ENCODE data around the gene DPEP2. TPM values are rescaled to one million over a fixed set of nuclear protein-coding genes. Genes with fewer than 3 reads are reported as not detected.

Gene DPEP2
- total and polyA plus RNA-seq, 2 of the 4 experiments (the other 2 are of a cell fraction) = not detected

DNA sequence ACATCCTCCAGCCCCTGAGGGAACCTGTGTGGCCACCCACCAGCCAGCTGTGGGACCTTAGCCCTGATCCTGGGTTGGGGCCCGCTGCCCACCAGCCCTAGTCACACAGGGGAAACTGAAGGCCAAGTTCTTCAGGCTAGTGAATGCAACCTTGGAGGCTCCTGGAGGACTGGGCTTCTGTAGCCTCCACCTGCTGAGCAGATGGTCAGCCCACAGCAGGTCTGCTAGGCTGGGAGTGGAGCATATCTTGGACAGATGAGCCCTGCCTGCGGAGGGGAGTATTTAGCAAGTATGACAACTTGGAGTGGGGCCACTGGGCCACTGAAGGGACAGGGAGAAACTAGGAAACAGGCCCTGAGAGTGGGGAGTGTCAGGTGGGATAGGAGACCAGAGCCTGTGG lies 23.1 kb downstream of the DPEP2 start:
- no TSS peak for BruUV-seq (replicated peaks)
- no peaks in the 10 kb centered on the region for H3K9me3 ChIP-seq (ENCODE audit: control insufficient read depth, insufficient read depth, low read length)
- TF ChIP-seq FOS (IDR thresholded peaks at IDR 0.05; ENCODE audit: low read depth, low read length) (no peak), BHLHE40 (IDR thresholded peaks at IDR 0.05; ENCODE audit: low read depth, low read length) (no peak), CEBPB (IDR thresholded peaks at IDR 0.05; ENCODE audit: low read depth, low read length) (no peak)
- H3K4ac ChIP-seq (ENCODE audit: low read depth, low read length) = no peak overlapping the region
- H4K91ac ChIP-seq (ENCODE audit: insufficient read depth, low read depth, low read length) = no peak overlapping the region
- CTCF ChIA-PET = no interaction called here
- H3K18ac ChIP-seq (ENCODE audit: low read depth, low read length) = no peak overlapping the region
- no peak overlapping the region for H2BK20ac ChIP-seq (ENCODE audit: low read depth, low read length)
- POLR2A ChIA-PET (ENCODE audit: unreplicated experiment) = no interaction called here
- ATAC-seq (ENCODE audit: low read depth) (no peak), DNase-seq (no peak)
- 83% methylated on average over 2 of the region's 2 CpGs; no CpG with 5 or more reads in 1 of the 2 experiments for WGBS, 2 experiments (ENCODE audit: extremely low coverage in 2 of 2, insufficient read length in 1 of 2)
- peaks cover 29% of the 10 kb centered on the region for H3K27me3 ChIP-seq (ENCODE audit: control insufficient read depth, insufficient read depth, low read length)
- H4K8ac ChIP-seq (ENCODE audit: low read depth in 2 of 2, low read length in 2 of 2) = no peak overlapping the region
- dilution Hi-C loops (cut with HindIII; ENCODE audit: low sequenced_read_pairs, unreplicated experiment) = no loop called here
- no peak overlapping the region for H2BK15ac ChIP-seq (ENCODE audit: low read depth, low read length)
- H3K4me2 ChIP-seq (ENCODE audit: low read depth, low read length) = no peak overlapping the region
- H2BK120ac ChIP-seq (ENCODE audit: low read depth, low read length) = no peak overlapping the region
- H4K5ac ChIP-seq (ENCODE audit: low read depth, low read length) = no peak overlapping the region
- H2AK9ac ChIP-seq (replicated peaks; ENCODE audit: low read depth, low read length, poor library complexity) = no peak overlapping the region
- H3K79me1 ChIP-seq (ENCODE audit: low read depth in 1 of 2, low read length in 2 of 2) = no peaks in the 10 kb centered on the region
- no peak overlapping the region for H2AK5ac ChIP-seq (ENCODE audit: low read depth, low read length)
- no peak overlapping the region for H3K27ac ChIP-seq (ENCODE audit: insufficient read depth, low read length)
- no peaks in the 10 kb centered on the region for H3K4me1 ChIP-seq (ENCODE audit: control insufficient read depth, insufficient read depth, low read length)
- no peak overlapping the region for H3K23ac ChIP-seq (ENCODE audit: low read depth, low read length)
- intact Hi-C loops (cut with micrococcal nuclease) = no loop called here
- H3K14ac ChIP-seq (replicated peaks; ENCODE audit: low read depth, low read length) = no peak overlapping the region
- no peak overlapping the region for H3K56ac ChIP-seq (ENCODE audit: extremely low read depth, insufficient read depth, low read length)
- H3K36me3 ChIP-seq (ENCODE audit: control insufficient read depth, insufficient read depth, low read length) = no peaks in the 10 kb centered on the region
- in situ Hi-C loops (cut with MboI; ENCODE audit: low sequenced_read_pairs) = no loop called here
- no peak overlapping the region for H2BK5ac ChIP-seq (ENCODE audit: low read depth, low read length, poor library complexity, severe bottlenecking)
- no peaks in the 10 kb centered on the region for H3K9me1 ChIP-seq (ENCODE audit: insufficient read depth, low read length)
- no peak overlapping the region for H3K9ac ChIP-seq (ENCODE audit: low read depth, low read length)
- no peak overlapping the region for H3K4me3 ChIP-seq (ENCODE audit: insufficient read depth, low read depth, low read length)
- no peaks in the 10 kb centered on the region; the same call in 1 of the 2 replicates for H4K20me1 ChIP-seq (ENCODE audit: insufficient read depth, low read length)
- H2AFZ ChIP-seq (replicated peaks; ENCODE audit: low read length, poor library complexity) = no peak overlapping the region

All from IMR-90 (cell line).